Thoracic aorta (tissue), 2 donors: ENCODE measurements around the gene CREBRF. TPM values are rescaled to one million over a fixed set of nuclear protein-coding genes. Genes with fewer than 3 reads are reported as not detected.

Experiments used
- ATAC-seq: fragments of 150-250 bp; one replicate; pipeline ENCODE4 v1.8.0; 2017; ENCODE audit warnings: low read depth; ENCODE audit not compliant: insufficient number of reproducible peaks, low FRiP score
- DNase-seq: peaks from one replicate; pipeline ENCODE4 v3.0.0-alpha.2; 2020; ENCODE audit warnings: low spot score
- H3K27ac ChIP-seq, 2 donors: fragments of 200-600 bp; sonication (generic); 1 replicate in 1 of 2; 2 replicates in 1 of 2; pipeline ENCODE4 v1.5.1; 2016; ENCODE audit warnings: mild to moderate bottlenecking in 2 of 2, moderate library complexity in 2 of 2
- H3K27me3 ChIP-seq: fragments of 200-600 bp; sonication (generic); replicated peaks from 2 replicates; pipeline ENCODE4 v1.6.0; 2016; ENCODE audit warnings: mild to moderate bottlenecking; ENCODE audit not compliant: insufficient read depth
- H3K36me3 ChIP-seq: fragments of 200-600 bp; sonication (generic); one replicate; pipeline ENCODE4 v1.5.1; 2016
- H3K4me1 ChIP-seq, 2 donors: fragments of 200-600 bp; sonication (generic); 1 replicate in 1 of 2; 2 replicates in 1 of 2; pipeline versions ENCODE4 v1.5.1 to v1.6.0; 2016; ENCODE audit warnings: low read depth in 2 of 2, mild to moderate bottlenecking in 1 of 2; ENCODE audit not compliant: control insufficient read depth in 1 of 2
- H3K4me3 ChIP-seq: fragments of 200-600 bp; sonication (generic); 2 replicates; pipeline ENCODE4 v1.5.1; 2016; ENCODE audit warnings: mild to moderate bottlenecking
- H3K9me3 ChIP-seq: fragments of 200-600 bp; sonication (generic); 2 replicates; pipeline ENCODE4 v1.5.1; 2016
- total RNA-seq, 2 donors: library from RNA; depleted of rRNA; stranded (reverse); fragments of >200 nt; gene quantifications; one replicate each; pipeline versions ENCODE4 v1.1.0 to v1.2.3, GENCODE V29; 2016
- TF ChIP-seq, protein P1 (sequence below): fragments of 200-600 bp; sonication (generic); IDR thresholded peaks from one replicate; pipeline ENCODE4 v1.5.1; 2019; ENCODE audit warnings: antibody characterized with exemption

The CREBRF gene
- total RNA-seq, 2 donors from 2014 or later, result 39.3 to 43.5 TPM

DNA sequence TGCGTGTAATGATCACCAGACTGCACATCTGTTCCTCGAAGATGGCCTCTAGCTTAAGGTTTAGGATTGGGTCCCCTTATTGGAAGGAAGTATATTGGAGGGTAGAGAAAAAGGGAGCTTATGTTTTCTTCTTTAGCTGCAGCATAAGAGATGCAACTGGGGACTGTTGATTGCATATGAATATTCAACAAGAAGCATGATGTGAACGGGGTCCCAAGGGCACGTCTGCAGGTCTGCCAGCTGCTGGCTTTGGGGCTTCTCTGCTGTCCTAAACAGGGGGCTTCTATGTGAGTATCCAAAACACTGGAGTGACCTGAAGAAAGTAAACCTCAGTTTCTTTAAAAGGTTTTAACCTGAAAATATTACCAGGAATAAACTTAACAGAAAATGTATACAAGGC lies 84.6 kb downstream of the CREBRF start:
- no peaks in the 10 kb centered on the region for H3K36me3 ChIP-seq
- H3K27me3 ChIP-seq, result no peaks in the 10 kb centered on the region
- no peaks in the 10 kb centered on the region for H3K9me3 ChIP-seq
- DNase-seq, result no peak
- no peak overlapping the region for H3K27ac ChIP-seq
- no peak for ATAC-seq
- no peaks in the 10 kb centered on the region for H3K4me1 ChIP-seq
- H3K4me3 ChIP-seq, result no peak overlapping the region
- TF ChIP-seq, protein P1, sequence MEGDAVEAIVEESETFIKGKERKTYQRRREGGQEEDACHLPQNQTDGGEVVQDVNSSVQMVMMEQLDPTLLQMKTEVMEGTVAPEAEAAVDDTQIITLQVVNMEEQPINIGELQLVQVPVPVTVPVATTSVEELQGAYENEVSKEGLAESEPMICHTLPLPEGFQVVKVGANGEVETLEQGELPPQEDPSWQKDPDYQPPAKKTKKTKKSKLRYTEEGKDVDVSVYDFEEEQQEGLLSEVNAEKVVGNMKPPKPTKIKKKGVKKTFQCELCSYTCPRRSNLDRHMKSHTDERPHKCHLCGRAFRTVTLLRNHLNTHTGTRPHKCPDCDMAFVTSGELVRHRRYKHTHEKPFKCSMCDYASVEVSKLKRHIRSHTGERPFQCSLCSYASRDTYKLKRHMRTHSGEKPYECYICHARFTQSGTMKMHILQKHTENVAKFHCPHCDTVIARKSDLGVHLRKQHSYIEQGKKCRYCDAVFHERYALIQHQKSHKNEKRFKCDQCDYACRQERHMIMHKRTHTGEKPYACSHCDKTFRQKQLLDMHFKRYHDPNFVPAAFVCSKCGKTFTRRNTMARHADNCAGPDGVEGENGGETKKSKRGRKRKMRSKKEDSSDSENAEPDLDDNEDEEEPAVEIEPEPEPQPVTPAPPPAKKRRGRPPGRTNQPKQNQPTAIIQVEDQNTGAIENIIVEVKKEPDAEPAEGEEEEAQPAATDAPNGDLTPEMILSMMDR, result no peak

DNA sequence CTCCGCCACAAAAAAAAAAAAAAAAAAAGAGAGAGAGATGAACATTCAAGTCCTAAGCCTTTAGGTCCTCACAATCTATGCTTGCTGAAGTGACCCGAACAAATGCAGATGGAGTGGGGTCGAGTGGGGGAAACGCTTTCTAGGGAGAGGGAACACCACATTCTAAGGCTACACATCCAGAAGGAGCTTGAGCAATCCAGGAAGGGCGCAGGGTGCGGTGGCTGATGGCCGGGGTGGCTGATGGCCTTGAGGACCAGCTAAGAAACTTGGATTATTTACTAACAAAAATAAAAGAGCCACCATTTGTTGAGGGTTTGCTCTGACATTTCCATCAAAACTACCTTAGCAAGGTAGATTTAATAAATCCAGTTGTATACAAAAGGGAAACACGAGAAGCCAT lies 87.4 kb downstream of the CREBRF start:
- peaks cover 4% of the 10 kb centered on the region for H3K36me3 ChIP-seq
- H3K9me3 ChIP-seq, result no peaks in the 10 kb centered on the region
- H3K4me1 ChIP-seq, result no peaks in the 10 kb centered on the region
- H3K27me3 ChIP-seq, result no peaks in the 10 kb centered on the region
- TF ChIP-seq, protein P1, result no peak
- peak overlapping the region; percentile 83 for H3K4me3 ChIP-seq
- DNase-seq (no peak), ATAC-seq (no peak)
- H3K27ac ChIP-seq, result no peak overlapping the region

DNA sequence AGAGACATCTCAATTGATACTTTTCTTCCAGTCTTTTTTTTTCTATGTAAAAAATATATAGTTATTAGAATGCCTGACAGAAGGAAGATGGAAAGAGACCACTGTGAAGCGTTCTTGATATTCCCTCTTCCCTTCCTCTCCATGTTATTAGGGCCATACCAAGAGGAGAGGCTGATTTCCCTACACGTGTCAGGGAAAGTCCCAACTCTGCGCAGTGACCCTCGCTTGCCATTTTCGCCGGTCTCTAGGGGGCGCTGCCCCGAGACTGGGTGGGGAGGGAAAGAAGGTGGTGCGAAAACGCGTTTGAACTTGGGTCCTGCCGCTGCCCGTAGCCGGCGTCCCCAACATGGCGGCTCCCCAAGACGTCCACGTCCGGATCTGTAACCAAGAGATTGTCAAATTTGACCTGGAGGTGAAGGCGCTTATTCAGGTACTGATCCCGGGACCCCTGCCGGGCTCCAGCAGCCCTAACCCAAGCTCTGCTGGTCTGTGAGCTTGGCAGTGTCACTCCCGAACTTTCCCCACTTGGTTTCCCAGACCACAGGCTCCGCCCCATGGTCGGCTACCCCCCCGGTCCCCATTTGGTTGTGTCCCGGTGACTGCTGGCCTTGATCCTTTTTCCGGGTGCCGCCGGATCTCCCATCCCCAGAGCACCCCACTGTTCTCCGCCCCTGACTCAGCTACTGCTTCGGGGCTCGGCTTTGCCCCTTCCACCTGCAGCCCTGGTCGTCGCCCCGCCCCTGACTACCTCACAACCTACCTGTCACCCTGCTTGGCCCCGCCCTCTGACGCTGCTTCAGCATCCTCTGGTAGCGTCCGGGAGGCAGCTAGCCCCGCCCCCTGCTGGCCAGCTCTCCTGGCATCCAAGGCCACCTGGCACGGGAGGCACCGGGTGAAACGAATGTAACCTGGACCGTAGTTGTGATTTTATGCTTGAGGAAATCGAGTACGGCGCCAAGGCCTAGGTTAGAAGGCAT lies 88.3 kb downstream of the CREBRF start, which contains the start of gene BNIP1:
BNIP1 (plus strand) TSS at position 332 of the 977 bp plus-strand sequence; CDS start at position 347, 15 bp downstream.
- no peaks in the 10 kb centered on the region for H3K27me3 ChIP-seq
- H3K4me3 ChIP-seq, result peak within 1 kb of the TSS; percentile 83
- peaks cover 9% of the 10 kb centered on the region for H3K36me3 ChIP-seq
- TF ChIP-seq, protein P1, result peak; percentile 80
- peak; percentile 77 for DNase-seq
- no peaks in the 10 kb centered on the region for H3K9me3 ChIP-seq
- peak; percentile 87 for ATAC-seq
- H3K27ac ChIP-seq, result peak within 1 kb of the TSS; percentile 70 to 74
- H3K4me1 ChIP-seq, result no peaks in the 10 kb centered on the region

DNA sequence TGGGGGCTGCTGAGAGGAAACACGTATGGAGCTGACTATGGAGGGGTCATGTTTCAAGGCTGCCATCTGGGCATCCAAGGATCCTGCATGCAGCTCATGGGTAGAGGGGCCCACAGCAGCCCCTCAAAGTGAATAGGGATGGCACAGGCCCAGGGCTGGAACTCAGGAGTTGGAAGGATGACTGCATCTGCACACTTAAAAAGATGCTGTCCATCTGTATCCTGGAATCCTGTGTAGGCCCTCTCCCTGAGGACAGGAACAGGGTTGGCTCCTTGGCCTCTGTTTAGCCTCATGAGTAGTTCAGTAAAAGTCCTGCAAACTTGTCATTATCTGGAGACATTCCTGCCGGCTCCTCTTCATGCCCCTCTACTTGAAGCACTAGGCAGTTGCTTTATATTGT lies 92.2 kb downstream of the CREBRF start:
- TF ChIP-seq, protein P1, result no peak
- ATAC-seq (no peak), DNase-seq (no peak)
- H3K9me3 ChIP-seq, result no peaks in the 10 kb centered on the region
- no peak overlapping the region for H3K4me3 ChIP-seq
- no peaks in the 10 kb centered on the region for H3K27me3 ChIP-seq
- H3K4me1 ChIP-seq, result no peaks in the 10 kb centered on the region
- H3K36me3 ChIP-seq, result peaks cover 9% of the 10 kb centered on the region
- H3K27ac ChIP-seq, result no peak overlapping the region

DNA sequence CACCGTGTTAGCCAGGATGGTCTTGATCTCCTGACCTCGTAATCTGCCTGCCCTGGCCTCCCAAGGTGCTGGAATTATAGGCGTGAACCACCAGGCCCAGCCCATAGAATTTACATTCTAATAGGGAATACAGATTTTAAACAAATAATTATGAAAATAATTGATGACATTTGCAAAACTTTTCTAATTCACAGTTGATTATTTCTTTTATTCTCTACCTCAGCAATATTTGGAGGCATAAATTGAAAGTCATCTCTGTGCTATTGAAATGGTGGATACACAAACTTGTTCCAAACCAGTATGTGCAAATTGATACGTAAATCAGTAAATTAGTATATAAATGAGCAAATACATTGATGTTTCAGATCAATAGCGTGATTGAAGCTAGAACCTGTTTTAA lies 96.4 kb downstream of the CREBRF start:
- no peak for ATAC-seq
- DNase-seq, result no peak
- Histone ChIP-seq H3K4me1 (no peaks in the 10 kb centered on the region), H3K4me3 (no peak overlapping the region), H3K36me3 (peaks cover 20% of the 10 kb centered on the region), H3K9me3 (no peaks in the 10 kb centered on the region), H3K27me3 (no peaks in the 10 kb centered on the region), H3K27ac (no peak overlapping the region)
- TF ChIP-seq, protein P1, result no peak
